Memory B cell (primary cell): Measurements from ENCODE around the gene ULBP2.
"Not testable (repeated sequence)": the region's sequence is repeated elsewhere in the genome, so short reads cannot be mapped to it uniquely, and the experiment has no call there.

Source experiments
- ATAC-seq: fragments of 150-1000 bp; cut with Tn5 transposase; 2 replicates; pipeline ENCODE4 v1.10.0; 2021; ENCODE audit warnings: low read depth, mild to moderate bottlenecking, moderate library complexity
- DNase-seq, 2 donors: peaks; one replicate each; pipeline ENCODE4 v3.0.0; 2022; ENCODE audit warnings: low spot score in 2 of 2
- H3K27ac Mint-ChIP-seq: one replicate; pipeline ENCODE4 v1.8.0; 2022; ENCODE audit warnings: mild to moderate bottlenecking, moderate library complexity, mixed read lengths
- H3K27me3 Mint-ChIP-seq: one replicate; pipeline ENCODE4 v1.8.0; 2022; ENCODE audit warnings: mixed read lengths
- H3K36me3 Mint-ChIP-seq: one replicate; pipeline ENCODE4 v1.8.0; 2022; ENCODE audit warnings: mild to moderate bottlenecking, mixed read lengths
- H3K4me1 Mint-ChIP-seq: one replicate; pipeline ENCODE4 v1.8.0; 2022; ENCODE audit warnings: mixed read lengths
- H3K4me3 Mint-ChIP-seq: one replicate; pipeline ENCODE4 v1.8.0; 2022; ENCODE audit warnings: mild to moderate bottlenecking, moderate library complexity, mixed read lengths
- H3K9me3 Mint-ChIP-seq: one replicate; pipeline ENCODE4 v1.8.0; 2022; ENCODE audit warnings: mixed read lengths

The ULBP2 gene

GRCh38 chr6:149990661-149991471 is 49.1 kb downstream of the ULBP2 start:
- peaks cover 5% of the 10 kb centered on the region for H3K9me3 Mint-ChIP-seq

GRCh38 chr6:149991472-149991795 is 49.6 kb downstream of the ULBP2 start:
- not testable (repeated sequence) for H3K9me3 Mint-ChIP-seq, H3K36me3 Mint-ChIP-seq, DNase-seq
- H3K4me1 Mint-ChIP-seq: peaks cover 25% of the 10 kb centered on the region
- ATAC-seq: peak; percentile 76
- H3K27ac Mint-ChIP-seq: peak overlapping the region; percentile 86
- peak overlapping the region; percentile 92 for H3K4me3 Mint-ChIP-seq
- peaks cover 46% of the 10 kb centered on the region for H3K27me3 Mint-ChIP-seq

More at GRCh38 chr6:149990661-149991471, 49.1 kb downstream of the ULBP2 start:
- peak; percentile 66 for ATAC-seq
- H3K4me3 Mint-ChIP-seq: peak overlapping the region; percentile 92
- H3K27ac Mint-ChIP-seq: peak overlapping the region; percentile 86
- peaks cover 51% of the 10 kb centered on the region for H3K27me3 Mint-ChIP-seq
- H3K36me3 Mint-ChIP-seq: peaks cover 5% of the 10 kb centered on the region
- H3K4me1 Mint-ChIP-seq: peaks cover 25% of the 10 kb centered on the region
- DNase-seq: peak; percentile 47 to 50

GRCh38 chr6:149991838-149992237 is 50.0 kb downstream of the ULBP2 start:
- DNase-seq: no peak
- H3K9me3 Mint-ChIP-seq: peaks cover 5% of the 10 kb centered on the region
- H3K36me3 Mint-ChIP-seq: peaks cover 5% of the 10 kb centered on the region
- H3K4me1 Mint-ChIP-seq: peaks cover 25% of the 10 kb centered on the region
- no peak overlapping the region for H3K27ac Mint-ChIP-seq
- H3K27me3 Mint-ChIP-seq: peaks cover 43% of the 10 kb centered on the region
- no peak for ATAC-seq
- H3K4me3 Mint-ChIP-seq: peak overlapping the region; percentile 92

GRCh38 chr6:149995235-149995750 is 53.5 kb downstream of the ULBP2 start:
- no peak for ATAC-seq
- Mint-ChIP-seq H3K27me3 (peaks cover 28% of the 10 kb centered on the region), H3K4me3 (no peak overlapping the region), H3K4me1 (peaks cover 13% of the 10 kb centered on the region), H3K9me3 (no peaks in the 10 kb centered on the region), H3K36me3 (peaks cover 4% of the 10 kb centered on the region), H3K27ac (no peak overlapping the region)
- DNase-seq: no peak

GRCh38 chr6:149995971-149996370 is 54.2 kb downstream of the ULBP2 start:
- peaks cover 25% of the 10 kb centered on the region for H3K27me3 Mint-ChIP-seq
- peaks cover 12% of the 10 kb centered on the region for H3K4me1 Mint-ChIP-seq
- H3K4me3 Mint-ChIP-seq: no peak overlapping the region

More at GRCh38 chr6:149995971-149996370, 54.2 kb downstream of the ULBP2 start:
- ATAC-seq (no peak), DNase-seq (no peak)
- Mint-ChIP-seq H3K9me3 (no peaks in the 10 kb centered on the region), H3K36me3 (peaks cover 4% of the 10 kb centered on the region), H3K27ac (no peak overlapping the region)
